Spleen (tissue), 7 donors: ENCODE data around the gene HLA-B.

ENCODE experiments used
- POLR2A ChIP-seq, 3 donors: fragments of 450-650 bp; IDR thresholded peaks; one replicate each; pipeline ENCODE4 v1.5.1; 2017; ENCODE audit warnings: antibody characterized with exemption in 3 of 3, mild to moderate bottlenecking in 1 of 3
- POLR2AphosphoS5 ChIP-seq, 3 donors: sonication (generic); formaldehyde crosslinking; IDR thresholded peaks; one replicate each; pipeline ENCODE4 v1.5.1; 2017; ENCODE audit warnings: antibody characterized with exemption in 3 of 3
- TF ChIP-seq, protein P1 (sequence below), 11 experiments: fragments of 200-600 bp in 7 of 11; fragments of 450-650 bp in 4 of 11; sonication (generic) in 4 of 11; IDR thresholded peaks in 8 of 11; conservative IDR thresholded peaks in 3 of 11; 1 replicate in 7 of 11; 2 replicates in 4 of 11; pipeline versions ENCODE4 v1.4.0 to v1.8.0; 2016 to 2021; ENCODE audit warnings: antibody characterized with exemption in 11 of 11, inconsistent platforms in 4 of 11, mild to moderate bottlenecking in 1 of 11
- donor health status: DM: no; HTN: no; CAD: no; lungs with moderate emphysema.
- donor health status: DM: no; HTN: no; CAD: no.
- donor health status: DM: no; HTN: no; CAD: no.

DNA sequence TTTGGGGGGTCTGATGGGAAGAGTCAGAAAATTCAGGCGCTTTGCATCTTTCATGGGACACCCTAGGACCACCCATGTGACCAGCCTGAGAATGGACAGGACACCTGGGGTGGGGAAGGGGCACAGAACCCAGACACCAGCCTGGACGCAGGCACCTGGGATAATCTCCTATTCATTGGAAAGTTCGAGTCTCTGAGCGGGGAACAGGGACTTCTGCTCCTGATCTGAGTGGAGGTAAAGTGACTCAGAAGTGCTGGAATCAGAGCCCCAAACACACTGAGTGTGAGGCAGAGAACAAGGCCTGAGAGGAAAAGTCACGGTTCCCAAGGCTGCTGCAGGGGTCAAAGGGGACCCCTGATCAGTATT is 1.4 kb downstream of the HLA-B start:
- TF ChIP-seq, protein P1, sequence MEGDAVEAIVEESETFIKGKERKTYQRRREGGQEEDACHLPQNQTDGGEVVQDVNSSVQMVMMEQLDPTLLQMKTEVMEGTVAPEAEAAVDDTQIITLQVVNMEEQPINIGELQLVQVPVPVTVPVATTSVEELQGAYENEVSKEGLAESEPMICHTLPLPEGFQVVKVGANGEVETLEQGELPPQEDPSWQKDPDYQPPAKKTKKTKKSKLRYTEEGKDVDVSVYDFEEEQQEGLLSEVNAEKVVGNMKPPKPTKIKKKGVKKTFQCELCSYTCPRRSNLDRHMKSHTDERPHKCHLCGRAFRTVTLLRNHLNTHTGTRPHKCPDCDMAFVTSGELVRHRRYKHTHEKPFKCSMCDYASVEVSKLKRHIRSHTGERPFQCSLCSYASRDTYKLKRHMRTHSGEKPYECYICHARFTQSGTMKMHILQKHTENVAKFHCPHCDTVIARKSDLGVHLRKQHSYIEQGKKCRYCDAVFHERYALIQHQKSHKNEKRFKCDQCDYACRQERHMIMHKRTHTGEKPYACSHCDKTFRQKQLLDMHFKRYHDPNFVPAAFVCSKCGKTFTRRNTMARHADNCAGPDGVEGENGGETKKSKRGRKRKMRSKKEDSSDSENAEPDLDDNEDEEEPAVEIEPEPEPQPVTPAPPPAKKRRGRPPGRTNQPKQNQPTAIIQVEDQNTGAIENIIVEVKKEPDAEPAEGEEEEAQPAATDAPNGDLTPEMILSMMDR (IDR thresholded peaks at IDR 0.05 in 8 of 11, conservative IDR thresholded peaks at IDR 0.05 in 3 of 11) = no peak
- TF ChIP-seq POLR2AphosphoS5 (IDR thresholded peaks at IDR 0.05) (no peak), POLR2A (IDR thresholded peaks at IDR 0.05) (no peak)
